DMS79 treated with DMSO at 0.1 percent for 48 hours (cell line): ENCODE measurements around the gene MXI1.
"Not testable (repeated sequence)": the region's sequence is repeated elsewhere in the genome, so short reads cannot be mapped to it uniquely, and the experiment has no call there.

Source experiments
- DNase-seq: peaks from one replicate; lab custom pipeline; 2025; lab: John Stamatoyannopoulos, UW

Gene MXI1

GRCh38 chr10:110317866-110318850, 110.8 kb downstream of the MXI1 start:
- DNase-seq = no peak

- no peak for DNase-seq
Observed at GRCh38 chr10:110321869-110322620, 114.6 kb downstream of the MXI1 start.

- no peak for DNase-seq
Observed at GRCh38 chr10:110323503-110323902, 116.1 kb downstream of the MXI1 start.

GRCh38 chr10:110324201-110324804, 116.9 kb downstream of the MXI1 start:
- DNase-seq = no peak

- DNase-seq = no peak
Observed at GRCh38 chr10:110324805-110325280, 117.4 kb downstream of the MXI1 start.

- DNase-seq = no peak
Observed at GRCh38 chr10:110326351-110327032, 119.1 kb downstream of the MXI1 start.

GRCh38 chr10:110327262-110327914, 120.0 kb downstream of the MXI1 start:
- no peak for DNase-seq

- no peak for DNase-seq
Observed at GRCh38 chr10:110330675-110331074, 123.3 kb downstream of the MXI1 start.

GRCh38 chr10:110331226-110331795, 123.9 kb downstream of the MXI1 start:
- not testable (repeated sequence) for DNase-seq

GRCh38 chr10:110334061-110334656, 126.8 kb downstream of the MXI1 start:
- DNase-seq = no peak

- peak; percentile 11 for DNase-seq
Observed at GRCh38 chr10:110335314-110336064, 128.1 kb downstream of the MXI1 start.

GRCh38 chr10:110336111-110336721, 128.8 kb downstream of the MXI1 start:
- DNase-seq = peak; percentile 15
